Esophagus muscularis mucosa (tissue), 3 donors: Measurements from ENCODE around the gene VRK3.

Source experiments
- CTCF ChIP-seq, 3 experiments: fragments of 200-600 bp in 2 of 3; fragments of 450-650 bp in 1 of 3; sonication (generic) in 2 of 3; IDR thresholded peaks; one replicate each; pipeline ENCODE4 v1.5.1; 2017 to 2019; ENCODE audit warnings: antibody characterized with exemption in 3 of 3, mild to moderate bottlenecking in 2 of 3, moderate library complexity in 1 of 3
- POLR2A ChIP-seq: fragments of 450-650 bp; IDR thresholded peaks from one replicate; pipeline ENCODE4 v1.6.1; 2017; ENCODE audit warnings: antibody characterized with exemption, moderate library complexity, mild to moderate bottlenecking, low read depth

GRCh38 chr19:49957262-49957915 lies 67.8 kb downstream of the VRK3 start:
- no peak for TF ChIP-seq POLR2A
- TF ChIP-seq CTCF (IDR thresholded peaks at IDR 0.05), result no peak
